Dendritic cell treated with granulocyte-macrophage colony-stimulating factor and Interleukin-4, amounts not matched to agents 40 ng/mL and 50 ng/mL, for 4 days (primary cell): ENCODE data around the gene CACNA1E.

Source experiments
- H3K27ac Mint-ChIP-seq: one replicate; pipeline ENCODE4 v1.8.0; 2022; ENCODE audit warnings: mild to moderate bottlenecking, mixed read lengths
- H3K27me3 Mint-ChIP-seq: one replicate; pipeline ENCODE4 v1.8.0; 2022; ENCODE audit warnings: mild to moderate bottlenecking, mixed read lengths
- H3K36me3 Mint-ChIP-seq: one replicate; pipeline ENCODE4 v1.8.0; 2022; ENCODE audit warnings: low read depth, mixed read lengths
- H3K4me1 Mint-ChIP-seq: one replicate; pipeline ENCODE4 v1.8.0; 2022; ENCODE audit warnings: low read depth, mixed read lengths
- H3K4me3 Mint-ChIP-seq: one replicate; pipeline ENCODE4 v1.8.0; 2022; ENCODE audit warnings: mild to moderate bottlenecking, moderate library complexity, mixed read lengths
- H3K9me3 Mint-ChIP-seq: one replicate; pipeline ENCODE4 v1.8.0; 2022; ENCODE audit warnings: mixed read lengths
- intact Hi-C: fragments of 100-400 bp; cut with micrococcal nuclease; formaldehyde crosslinking; loops from one replicate; pipeline ENCODE4 v1.15.0; 2022

The CACNA1E gene

GRCh38 chr1:181754103-181754502 is 270.8 kb downstream of the CACNA1E start:
- Mint-ChIP-seq H3K27ac (no peak overlapping the region), H3K36me3 (no peaks in the 10 kb centered on the region), H3K4me3 (no peak overlapping the region), H3K4me1 (no peaks in the 10 kb centered on the region), H3K27me3 (no peaks in the 10 kb centered on the region), H3K9me3 (no peaks in the 10 kb centered on the region)
- intact Hi-C loops: no loop called here

- Mint-ChIP-seq H3K4me1 (no peaks in the 10 kb centered on the region), H3K27ac (no peak overlapping the region), H3K27me3 (no peaks in the 10 kb centered on the region), H3K4me3 (no peak overlapping the region), H3K9me3 (no peaks in the 10 kb centered on the region), H3K36me3 (no peaks in the 10 kb centered on the region)
- intact Hi-C loops: no loop called here
Measured at GRCh38 chr1:181759481-181759880, 276.2 kb downstream of the CACNA1E start.

- Mint-ChIP-seq H3K36me3 (no peaks in the 10 kb centered on the region), H3K4me3 (no peak overlapping the region), H3K9me3 (no peaks in the 10 kb centered on the region), H3K4me1 (no peaks in the 10 kb centered on the region), H3K27me3 (no peaks in the 10 kb centered on the region), H3K27ac (no peak overlapping the region)
- intact Hi-C loops: no loop called here
Measured at GRCh38 chr1:181763736-181764135, 280.4 kb downstream of the CACNA1E start.

- no peaks in the 10 kb centered on the region for H3K36me3 Mint-ChIP-seq
- intact Hi-C loops: no loop called here
Measured at GRCh38 chr1:181765451-181766026, 282.2 kb downstream of the CACNA1E start.

GRCh38 chr1:181767001-181767708 is 283.8 kb downstream of the CACNA1E start:
- Mint-ChIP-seq H3K27me3 (no peaks in the 10 kb centered on the region), H3K27ac (no peak overlapping the region), H3K36me3 (no peaks in the 10 kb centered on the region), H3K4me3 (no peak overlapping the region), H3K9me3 (no peaks in the 10 kb centered on the region), H3K4me1 (no peaks in the 10 kb centered on the region)
- intact Hi-C loops: no loop called here

More at GRCh38 chr1:181765451-181766026, 282.2 kb downstream of the CACNA1E start:
- Mint-ChIP-seq H3K4me1 (no peaks in the 10 kb centered on the region), H3K27me3 (no peaks in the 10 kb centered on the region), H3K9me3 (no peaks in the 10 kb centered on the region), H3K27ac (no peak overlapping the region), H3K4me3 (no peak overlapping the region)

GRCh38 chr1:181768211-181768929 is 285.1 kb downstream of the CACNA1E start:
- no peaks in the 10 kb centered on the region for H3K27me3 Mint-ChIP-seq
- no peak overlapping the region for H3K4me3 Mint-ChIP-seq
- H3K9me3 Mint-ChIP-seq: no peaks in the 10 kb centered on the region
- no peaks in the 10 kb centered on the region for H3K36me3 Mint-ChIP-seq
- H3K4me1 Mint-ChIP-seq: no peaks in the 10 kb centered on the region
- no peak overlapping the region for H3K27ac Mint-ChIP-seq
- intact Hi-C loops: no loop called here

GRCh38 chr1:181768930-181769280 is 285.6 kb downstream of the CACNA1E start:
- H3K4me3 Mint-ChIP-seq: no peak overlapping the region
- no peaks in the 10 kb centered on the region for H3K36me3 Mint-ChIP-seq
- intact Hi-C loops: no loop called here
- no peaks in the 10 kb centered on the region for H3K4me1 Mint-ChIP-seq
- H3K27me3 Mint-ChIP-seq: no peaks in the 10 kb centered on the region
- no peak overlapping the region for H3K27ac Mint-ChIP-seq
- H3K9me3 Mint-ChIP-seq: no peaks in the 10 kb centered on the region

- no peak overlapping the region for H3K27ac Mint-ChIP-seq
- H3K36me3 Mint-ChIP-seq: no peaks in the 10 kb centered on the region
- H3K4me3 Mint-ChIP-seq: no peak overlapping the region
- H3K9me3 Mint-ChIP-seq: no peaks in the 10 kb centered on the region
- no peaks in the 10 kb centered on the region for H3K4me1 Mint-ChIP-seq
- intact Hi-C loops: no loop called here
- H3K27me3 Mint-ChIP-seq: no peaks in the 10 kb centered on the region
Measured at GRCh38 chr1:181769846-181770245, 286.5 kb downstream of the CACNA1E start.

GRCh38 chr1:181772714-181773113 is 289.4 kb downstream of the CACNA1E start:
- intact Hi-C loops: no loop called here
- Mint-ChIP-seq H3K4me1 (no peaks in the 10 kb centered on the region), H3K4me3 (no peak overlapping the region), H3K27ac (no peak overlapping the region), H3K27me3 (peaks cover 1% of the 10 kb centered on the region), H3K36me3 (no peaks in the 10 kb centered on the region), H3K9me3 (no peaks in the 10 kb centered on the region)

GRCh38 chr1:181776044-181776443 is 292.7 kb downstream of the CACNA1E start:
- Mint-ChIP-seq H3K4me1 (no peaks in the 10 kb centered on the region), H3K36me3 (no peaks in the 10 kb centered on the region), H3K27ac (no peak overlapping the region), H3K9me3 (no peaks in the 10 kb centered on the region), H3K4me3 (no peak overlapping the region), H3K27me3 (peaks cover 1% of the 10 kb centered on the region)
- intact Hi-C loops: no loop called here

- no peak overlapping the region for H3K27ac Mint-ChIP-seq
- intact Hi-C loops: no loop called here
- H3K4me1 Mint-ChIP-seq: no peaks in the 10 kb centered on the region
- H3K27me3 Mint-ChIP-seq: peaks cover 1% of the 10 kb centered on the region
- no peaks in the 10 kb centered on the region for H3K36me3 Mint-ChIP-seq
- H3K4me3 Mint-ChIP-seq: no peak overlapping the region
- no peaks in the 10 kb centered on the region for H3K9me3 Mint-ChIP-seq
Measured at GRCh38 chr1:181777286-181777685, 294.0 kb downstream of the CACNA1E start.

GRCh38 chr1:181777812-181778211 is 294.5 kb downstream of the CACNA1E start:
- no peaks in the 10 kb centered on the region for H3K4me1 Mint-ChIP-seq
- H3K27ac Mint-ChIP-seq: no peak overlapping the region
- H3K9me3 Mint-ChIP-seq: no peaks in the 10 kb centered on the region
- intact Hi-C loops: no loop called here
- H3K4me3 Mint-ChIP-seq: no peak overlapping the region
- H3K27me3 Mint-ChIP-seq: peaks cover 1% of the 10 kb centered on the region
- no peaks in the 10 kb centered on the region for H3K36me3 Mint-ChIP-seq

- H3K9me3 Mint-ChIP-seq: no peaks in the 10 kb centered on the region
- intact Hi-C loops: no loop called here
- H3K27ac Mint-ChIP-seq: no peak overlapping the region
- H3K4me3 Mint-ChIP-seq: no peak overlapping the region
- peaks cover 1% of the 10 kb centered on the region for H3K27me3 Mint-ChIP-seq
- H3K4me1 Mint-ChIP-seq: no peaks in the 10 kb centered on the region
- no peaks in the 10 kb centered on the region for H3K36me3 Mint-ChIP-seq
Measured at GRCh38 chr1:181778640-181779260, 295.4 kb downstream of the CACNA1E start.

GRCh38 chr1:181779343-181779742 is 296.0 kb downstream of the CACNA1E start:
- Mint-ChIP-seq H3K4me1 (no peaks in the 10 kb centered on the region), H3K36me3 (no peaks in the 10 kb centered on the region), H3K27ac (no peak overlapping the region), H3K9me3 (no peaks in the 10 kb centered on the region), H3K27me3 (peaks cover 1% of the 10 kb centered on the region), H3K4me3 (no peak overlapping the region)
- intact Hi-C loops: no loop called here
